ENCODE data around the gene CYP11A1. TPM values are rescaled to one million over a fixed set of nuclear protein-coding genes. Genes with fewer than 3 reads are reported as not detected.
A peak's percentile ranks its signal among the peaks of the same experiment; 100 is the strongest.

The CYP11A1 gene
- total and polyA plus RNA-seq, 10 of the 15 experiments (the other 5 are each of a cell fraction or from before 2014, with no cell fraction given), result 0.11 to 1.2 (median 0.23) TPM; not detected in 5

DNA sequence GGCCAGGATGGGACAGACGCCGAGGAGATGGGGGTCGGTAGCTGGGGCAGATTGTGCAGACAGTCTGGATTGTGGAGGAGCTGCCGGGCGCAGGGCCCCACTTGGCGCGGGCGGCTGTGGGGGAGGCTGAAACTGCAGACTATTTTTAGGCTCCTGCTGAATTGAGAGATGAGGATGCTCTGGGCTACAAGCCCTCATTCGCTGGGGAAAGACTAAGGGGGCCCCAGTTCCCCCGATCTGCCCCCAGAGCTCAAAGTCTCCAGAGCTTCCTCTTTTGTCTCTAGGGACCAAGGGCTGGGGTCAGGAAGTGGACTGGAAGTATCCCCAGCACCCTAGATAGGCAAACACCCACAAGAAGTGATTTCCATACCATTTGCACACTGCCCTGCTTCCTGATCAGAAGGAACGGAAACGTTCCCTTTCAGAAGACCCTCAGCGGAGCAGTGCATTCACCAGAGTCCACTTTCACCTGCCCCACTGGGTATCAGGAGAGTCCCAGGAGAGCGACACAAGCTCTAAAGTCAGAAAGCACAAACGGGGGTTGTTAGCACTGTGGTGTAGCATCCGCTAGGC lies 36.6 kb upstream of the CYP11A1 start (continued):
- TF ChIP-seq, protein P1, sequence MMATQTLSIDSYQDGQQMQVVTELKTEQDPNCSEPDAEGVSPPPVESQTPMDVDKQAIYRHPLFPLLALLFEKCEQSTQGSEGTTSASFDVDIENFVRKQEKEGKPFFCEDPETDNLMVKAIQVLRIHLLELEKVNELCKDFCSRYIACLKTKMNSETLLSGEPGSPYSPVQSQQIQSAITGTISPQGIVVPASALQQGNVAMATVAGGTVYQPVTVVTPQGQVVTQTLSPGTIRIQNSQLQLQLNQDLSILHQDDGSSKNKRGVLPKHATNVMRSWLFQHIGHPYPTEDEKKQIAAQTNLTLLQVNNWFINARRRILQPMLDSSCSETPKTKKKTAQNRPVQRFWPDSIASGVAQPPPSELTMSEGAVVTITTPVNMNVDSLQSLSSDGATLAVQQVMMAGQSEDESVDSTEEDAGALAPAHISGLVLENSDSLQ (IDR thresholded peaks at IDR 0.05), result 0 out of 2 replicates have a peak, but pooled peaks have one; percentile 6
- TF ChIP-seq, protein P2, sequence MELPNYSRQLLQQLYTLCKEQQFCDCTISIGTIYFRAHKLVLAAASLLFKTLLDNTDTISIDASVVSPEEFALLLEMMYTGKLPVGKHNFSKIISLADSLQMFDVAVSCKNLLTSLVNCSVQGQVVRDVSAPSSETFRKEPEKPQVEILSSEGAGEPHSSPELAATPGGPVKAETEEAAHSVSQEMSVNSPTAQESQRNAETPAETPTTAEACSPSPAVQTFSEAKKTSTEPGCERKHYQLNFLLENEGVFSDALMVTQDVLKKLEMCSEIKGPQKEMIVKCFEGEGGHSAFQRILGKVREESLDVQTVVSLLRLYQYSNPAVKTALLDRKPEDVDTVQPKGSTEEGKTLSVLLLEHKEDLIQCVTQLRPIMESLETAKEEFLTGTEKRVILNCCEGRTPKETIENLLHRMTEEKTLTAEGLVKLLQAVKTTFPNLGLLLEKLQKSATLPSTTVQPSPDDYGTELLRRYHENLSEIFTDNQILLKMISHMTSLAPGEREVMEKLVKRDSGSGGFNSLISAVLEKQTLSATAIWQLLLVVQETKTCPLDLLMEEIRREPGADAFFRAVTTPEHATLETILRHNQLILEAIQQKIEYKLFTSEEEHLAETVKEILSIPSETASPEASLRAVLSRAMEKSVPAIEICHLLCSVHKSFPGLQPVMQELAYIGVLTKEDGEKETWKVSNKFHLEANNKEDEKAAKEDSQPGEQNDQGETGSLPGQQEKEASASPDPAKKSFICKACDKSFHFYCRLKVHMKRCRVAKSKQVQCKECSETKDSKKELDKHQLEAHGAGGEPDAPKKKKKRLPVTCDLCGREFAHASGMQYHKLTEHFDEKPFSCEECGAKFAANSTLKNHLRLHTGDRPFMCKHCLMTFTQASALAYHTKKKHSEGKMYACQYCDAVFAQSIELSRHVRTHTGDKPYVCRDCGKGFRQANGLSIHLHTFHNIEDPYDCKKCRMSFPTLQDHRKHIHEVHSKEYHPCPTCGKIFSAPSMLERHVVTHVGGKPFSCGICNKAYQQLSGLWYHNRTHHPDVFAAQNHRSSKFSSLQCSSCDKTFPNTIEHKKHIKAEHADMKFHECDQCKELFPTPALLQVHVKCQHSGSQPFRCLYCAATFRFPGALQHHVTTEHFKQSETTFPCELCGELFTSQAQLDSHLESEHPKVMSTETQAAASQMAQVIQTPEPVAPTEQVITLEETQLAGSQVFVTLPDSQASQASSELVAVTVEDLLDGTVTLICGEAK (IDR thresholded peaks at IDR 0.05; ENCODE audit: borderline replicate concordance), result no peak
- TF ChIP-seq EP300 (IDR thresholded peaks at IDR 0.05; ENCODE audit: borderline replicate concordance in 1 of 2, control insufficient read depth in 1 of 2, low read depth in 2 of 2, low read length in 2 of 2) (peak; percentile 65 to 79; a peak in 3 of 4 replicates), ZNF384 (IDR thresholded peaks at IDR 0.05; ENCODE audit: borderline replicate concordance, low read depth, low read length) (no peak), TARDBP (IDR thresholded peaks at IDR 0.05; ENCODE audit: borderline replicate concordance) (no peak), SREBF2 (IDR thresholded peaks at IDR 0.05; ENCODE audit: low read length) (no peak), CEBPB (IDR thresholded peaks at IDR 0.05; ENCODE audit: borderline replicate concordance in 1 of 2, low read depth in 2 of 2, low read length in 2 of 2) (no peak), GABPA (IDR thresholded peaks at IDR 0.05; ENCODE audit: low read depth) (no peak), RAD51 (IDR thresholded peaks at IDR 0.05) (no peak), SMC3 (IDR thresholded peaks at IDR 0.05; ENCODE audit: borderline replicate concordance, low read length) (peak; percentile 39; the same call in 1 of the 2 replicates), MEF2A (IDR thresholded peaks at IDR 0.05; ENCODE audit: insufficient read depth, low read depth, low read length) (peak; percentile 96), NRF1 (conservative IDR thresholded peaks at IDR 0.05; ENCODE audit: low read depth, low read length) (no peak), RCOR1 (conservative IDR thresholded peaks at IDR 0.05; ENCODE audit: low read depth, low read length) (no peak), ASH2L (IDR thresholded peaks at IDR 0.05; ENCODE audit: borderline replicate concordance, low read depth) (no peak), CREB1 (IDR thresholded peaks at IDR 0.05; ENCODE audit: low read depth) (no peak)
- TF ChIP-seq, protein P3, sequence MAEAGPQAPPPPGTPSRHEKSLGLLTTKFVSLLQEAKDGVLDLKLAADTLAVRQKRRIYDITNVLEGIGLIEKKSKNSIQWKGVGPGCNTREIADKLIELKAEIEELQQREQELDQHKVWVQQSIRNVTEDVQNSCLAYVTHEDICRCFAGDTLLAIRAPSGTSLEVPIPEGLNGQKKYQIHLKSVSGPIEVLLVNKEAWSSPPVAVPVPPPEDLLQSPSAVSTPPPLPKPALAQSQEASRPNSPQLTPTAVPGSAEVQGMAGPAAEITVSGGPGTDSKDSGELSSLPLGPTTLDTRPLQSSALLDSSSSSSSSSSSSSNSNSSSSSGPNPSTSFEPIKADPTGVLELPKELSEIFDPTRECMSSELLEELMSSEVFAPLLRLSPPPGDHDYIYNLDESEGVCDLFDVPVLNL (IDR thresholded peaks at IDR 0.05; ENCODE audit: low read depth, low read length), result no peak
- TF ChIP-seq, protein P4, sequence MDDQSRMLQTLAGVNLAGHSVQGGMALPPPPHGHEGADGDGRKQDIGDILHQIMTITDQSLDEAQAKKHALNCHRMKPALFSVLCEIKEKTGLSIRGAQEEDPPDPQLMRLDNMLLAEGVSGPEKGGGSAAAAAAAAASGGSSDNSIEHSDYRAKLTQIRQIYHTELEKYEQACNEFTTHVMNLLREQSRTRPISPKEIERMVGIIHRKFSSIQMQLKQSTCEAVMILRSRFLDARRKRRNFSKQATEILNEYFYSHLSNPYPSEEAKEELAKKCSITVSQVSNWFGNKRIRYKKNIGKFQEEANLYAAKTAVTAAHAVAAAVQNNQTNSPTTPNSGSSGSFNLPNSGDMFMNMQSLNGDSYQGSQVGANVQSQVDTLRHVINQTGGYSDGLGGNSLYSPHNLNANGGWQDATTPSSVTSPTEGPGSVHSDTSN (IDR thresholded peaks at IDR 0.05; ENCODE audit: insufficient replicate concordance, low read depth, low read length), result no peak
- TF ChIP-seq, protein P5, sequence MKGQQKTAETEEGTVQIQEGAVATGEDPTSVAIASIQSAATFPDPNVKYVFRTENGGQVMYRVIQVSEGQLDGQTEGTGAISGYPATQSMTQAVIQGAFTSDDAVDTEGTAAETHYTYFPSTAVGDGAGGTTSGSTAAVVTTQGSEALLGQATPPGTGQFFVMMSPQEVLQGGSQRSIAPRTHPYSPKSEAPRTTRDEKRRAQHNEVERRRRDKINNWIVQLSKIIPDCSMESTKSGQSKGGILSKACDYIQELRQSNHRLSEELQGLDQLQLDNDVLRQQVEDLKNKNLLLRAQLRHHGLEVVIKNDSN (IDR thresholded peaks at IDR 0.05; ENCODE audit: borderline replicate concordance, extremely low read length, insufficient read depth, low read depth, low read length), result no peak
- TF ChIP-seq, protein P6, sequence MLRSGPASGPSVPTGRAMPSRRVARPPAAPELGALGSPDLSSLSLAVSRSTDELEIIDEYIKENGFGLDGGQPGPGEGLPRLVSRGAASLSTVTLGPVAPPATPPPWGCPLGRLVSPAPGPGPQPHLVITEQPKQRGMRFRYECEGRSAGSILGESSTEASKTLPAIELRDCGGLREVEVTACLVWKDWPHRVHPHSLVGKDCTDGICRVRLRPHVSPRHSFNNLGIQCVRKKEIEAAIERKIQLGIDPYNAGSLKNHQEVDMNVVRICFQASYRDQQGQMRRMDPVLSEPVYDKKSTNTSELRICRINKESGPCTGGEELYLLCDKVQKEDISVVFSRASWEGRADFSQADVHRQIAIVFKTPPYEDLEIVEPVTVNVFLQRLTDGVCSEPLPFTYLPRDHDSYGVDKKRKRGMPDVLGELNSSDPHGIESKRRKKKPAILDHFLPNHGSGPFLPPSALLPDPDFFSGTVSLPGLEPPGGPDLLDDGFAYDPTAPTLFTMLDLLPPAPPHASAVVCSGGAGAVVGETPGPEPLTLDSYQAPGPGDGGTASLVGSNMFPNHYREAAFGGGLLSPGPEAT (IDR thresholded peaks at IDR 0.05; ENCODE audit: low read depth), result peak; percentile 23; the same call in 1 of the 2 replicates
